Neural progenitor cell (in vitro differentiated cells): ENCODE measurements around the gene CNOT2. TPM values are rescaled to one million over a fixed set of nuclear protein-coding genes. Genes with fewer than 3 reads are reported as not detected.
"Not testable (repeated sequence)": the region's sequence is repeated elsewhere in the genome, so short reads cannot be mapped to it uniquely, and the experiment has no call there.

Experiments used
- DNase-seq: peaks from one replicate; pipeline ENCODE4 v3.0.0-alpha.2; 2016; ENCODE audit warnings: low spot score
- H2AFZ ChIP-seq: fragments of 200-600 bp; sonication (generic); replicated peaks from 2 replicates; pipeline ENCODE4 v1.6.1; 2016; ENCODE audit warnings: antibody characterized with exemption
- H3F3A ChIP-seq: fragments of 200-600 bp; sonication (generic); 2 replicates; pipeline ENCODE4 v1.6.1; 2016; ENCODE audit warnings: antibody characterized with exemption, low read depth
- H3K27ac ChIP-seq: fragments of 200-600 bp; sonication (generic); 2 replicates; pipeline ENCODE4 v1.5.1; 2016; ENCODE audit warnings: mild to moderate bottlenecking
- H3K27me3 ChIP-seq: fragments of 200-600 bp; sonication (generic); 2 replicates; pipeline ENCODE4 v1.6.1; 2016; ENCODE audit warnings: mild to moderate bottlenecking, moderate library complexity
- H3K36me3 ChIP-seq: fragments of 200-600 bp; sonication (generic); 2 replicates; pipeline ENCODE4 v1.5.1; 2016
- H3K4me1 ChIP-seq: fragments of 200-600 bp; sonication (generic); 2 replicates; pipeline ENCODE4 v1.6.1; 2016; ENCODE audit warnings: mixed run types
- H3K4me2 ChIP-seq: fragments of 200-600 bp; sonication (generic); 2 replicates; pipeline ENCODE4 v1.6.1; 2016
- H3K4me3 ChIP-seq: fragments of 200-600 bp; sonication (generic); 2 replicates; pipeline ENCODE4 v1.5.1; 2016
- H3K79me2 ChIP-seq: fragments of 200-600 bp; sonication (generic); 2 replicates; pipeline ENCODE4 v1.6.1; 2016; ENCODE audit warnings: low read depth
- H3K9ac ChIP-seq: fragments of 200-600 bp; sonication (generic); 2 replicates; pipeline ENCODE4 v1.6.1; 2016
- H3K9me3 ChIP-seq: fragments of 200-600 bp; sonication (generic); 2 replicates; pipeline ENCODE4 v1.5.1; 2016; ENCODE audit warnings: low read depth
- H4K20me1 ChIP-seq: fragments of 200-600 bp; sonication (generic); 2 replicates; pipeline ENCODE4 v1.6.1; 2016; ENCODE audit warnings: low read depth
- H3K27ac Mint-ChIP-seq: 3 replicates; pipeline ENCODE4 v1.8.0; 2021; ENCODE audit warnings: mixed read lengths
- H3K27me3 Mint-ChIP-seq: 2 replicates; pipeline ENCODE4 v1.8.0; 2022; ENCODE audit warnings: low read depth, mild to moderate bottlenecking, inconsistent platforms, moderate library complexity, mixed read lengths; ENCODE audit not compliant: insufficient read depth
- H3K36me3 Mint-ChIP-seq: 3 replicates; pipeline ENCODE4 v1.8.0; 2021; ENCODE audit warnings: mixed read lengths
- H3K4me1 Mint-ChIP-seq: 3 replicates; pipeline ENCODE4 v1.8.0; 2021; ENCODE audit warnings: mixed read lengths
- H3K4me3 Mint-ChIP-seq: 3 replicates; pipeline ENCODE4 v1.8.0; 2021; ENCODE audit warnings: mild to moderate bottlenecking, moderate library complexity, mixed read lengths
- H3K9me3 Mint-ChIP-seq: 3 replicates; pipeline ENCODE4 v1.8.0; 2020; ENCODE audit warnings: mixed read lengths
- EZH2 ChIP-seq: fragments of 200-600 bp; sonication (generic); IDR thresholded peaks from 2 replicates; pipeline ENCODE4 v1.6.1; 2017; ENCODE audit warnings: antibody characterized with exemption, mild to moderate bottlenecking, moderate library complexity
- EZH2phosphoT487 ChIP-seq: fragments of 200-600 bp; sonication (generic); IDR thresholded peaks from 2 replicates; pipeline ENCODE4 v1.6.1; 2017; ENCODE audit warnings: antibody characterized with exemption
- total RNA-seq: library from RNA; depleted of rRNA; stranded (reverse); fragments of >200 nt; gene quantifications from 2 replicates; pipeline ENCODE4 v1.2.3, GENCODE V29; 2015; ENCODE audit warnings: low replicate concordance
- TF ChIP-seq, protein P1 (sequence below): fragments of 200-600 bp; sonication (generic); IDR thresholded peaks from 2 replicates; pipeline ENCODE4 v1.5.1; 2017; ENCODE audit warnings: antibody characterized with exemption, mild to moderate bottlenecking

Gene CNOT2
- total RNA-seq, 1 donor from 2014 or later: 250 TPM

DNA sequence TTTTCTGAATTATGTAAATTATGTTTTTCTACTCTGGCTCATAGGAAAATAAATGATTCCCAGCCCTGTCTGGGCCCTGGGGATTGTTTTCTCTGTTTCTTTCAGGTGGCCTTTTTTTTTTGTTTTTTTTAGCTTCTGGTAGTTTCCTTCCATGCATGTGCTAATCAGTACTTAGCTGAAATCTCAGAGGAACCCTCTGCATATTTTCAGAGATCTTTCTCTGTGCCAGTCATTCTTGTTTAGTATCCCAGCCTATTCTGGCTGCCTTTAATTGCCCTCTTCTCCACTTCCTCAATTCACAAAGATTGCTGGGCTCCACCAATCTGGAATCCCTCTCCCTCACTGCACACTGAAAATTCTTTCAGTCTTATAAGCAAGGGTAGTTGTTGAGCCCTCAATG lies 46.9 kb downstream of the CNOT2 start:
- H3K9me3 Mint-ChIP-seq: peaks cover 25% of the 10 kb centered on the region

DNA sequence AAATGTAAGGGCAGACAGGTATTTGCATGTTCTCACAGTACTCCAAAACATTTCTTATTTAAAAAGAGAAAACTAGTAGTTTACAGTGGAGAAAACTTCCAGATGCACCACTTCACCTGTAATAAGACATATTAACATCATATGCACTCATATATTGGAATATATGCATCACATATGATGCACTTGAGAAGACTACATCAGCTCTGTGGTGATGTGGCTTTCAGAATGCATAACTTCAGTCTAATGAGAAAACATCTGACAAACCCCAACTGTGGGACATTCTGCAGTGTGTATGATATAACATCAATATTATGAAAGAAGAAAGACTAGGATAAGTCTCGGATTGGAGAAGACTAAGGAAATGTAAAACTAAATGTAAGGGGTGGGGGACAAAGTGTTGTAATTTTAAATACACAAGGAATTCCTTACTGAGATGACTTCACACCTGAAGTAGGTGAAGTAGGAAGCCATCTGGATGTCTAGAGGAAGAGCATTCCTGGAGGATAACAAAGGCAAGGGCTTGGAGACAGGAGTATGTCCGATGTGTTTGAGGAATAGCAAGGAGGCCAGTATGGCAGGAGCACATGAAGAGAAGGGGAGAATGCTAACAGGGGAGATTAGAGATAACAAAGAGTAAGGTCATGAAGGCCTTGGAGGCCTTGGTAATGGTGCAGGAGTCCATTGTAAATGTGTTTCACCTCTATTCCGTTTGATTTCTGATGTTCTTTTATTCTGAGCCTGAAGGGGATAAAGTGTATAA lies 49.0 kb downstream of the CNOT2 start:
- Mint-ChIP-seq H3K4me1 (no peaks in the 10 kb centered on the region), H3K27me3 (no peaks in the 10 kb centered on the region), H3K36me3 (peaks cover 47% of the 10 kb centered on the region), H3K4me3 (no peak overlapping the region), H3K27ac (no peak overlapping the region), H3K9me3 (peaks cover 23% of the 10 kb centered on the region)
- no peak for DNase-seq
- H3K79me2 ChIP-seq: peaks cover 99% of the 10 kb centered on the region
- H3K27me3 ChIP-seq: no peaks in the 10 kb centered on the region
- H3K4me2 ChIP-seq: no peak overlapping the region
- H3K4me3 ChIP-seq: no peak overlapping the region
- H3K9ac ChIP-seq: no peak overlapping the region
- H4K20me1 ChIP-seq: peaks cover 15% of the 10 kb centered on the region
- peaks cover 15% of the 10 kb centered on the region for H3K4me1 ChIP-seq
- no peaks in the 10 kb centered on the region for H3K9me3 ChIP-seq
- peaks cover 4% of the 10 kb centered on the region for H3K36me3 ChIP-seq
- no peaks in the 10 kb centered on the region for H3F3A ChIP-seq
- no peak overlapping the region for H3K27ac ChIP-seq
- no peak overlapping the region for H2AFZ ChIP-seq
- TF ChIP-seq, protein P1, sequence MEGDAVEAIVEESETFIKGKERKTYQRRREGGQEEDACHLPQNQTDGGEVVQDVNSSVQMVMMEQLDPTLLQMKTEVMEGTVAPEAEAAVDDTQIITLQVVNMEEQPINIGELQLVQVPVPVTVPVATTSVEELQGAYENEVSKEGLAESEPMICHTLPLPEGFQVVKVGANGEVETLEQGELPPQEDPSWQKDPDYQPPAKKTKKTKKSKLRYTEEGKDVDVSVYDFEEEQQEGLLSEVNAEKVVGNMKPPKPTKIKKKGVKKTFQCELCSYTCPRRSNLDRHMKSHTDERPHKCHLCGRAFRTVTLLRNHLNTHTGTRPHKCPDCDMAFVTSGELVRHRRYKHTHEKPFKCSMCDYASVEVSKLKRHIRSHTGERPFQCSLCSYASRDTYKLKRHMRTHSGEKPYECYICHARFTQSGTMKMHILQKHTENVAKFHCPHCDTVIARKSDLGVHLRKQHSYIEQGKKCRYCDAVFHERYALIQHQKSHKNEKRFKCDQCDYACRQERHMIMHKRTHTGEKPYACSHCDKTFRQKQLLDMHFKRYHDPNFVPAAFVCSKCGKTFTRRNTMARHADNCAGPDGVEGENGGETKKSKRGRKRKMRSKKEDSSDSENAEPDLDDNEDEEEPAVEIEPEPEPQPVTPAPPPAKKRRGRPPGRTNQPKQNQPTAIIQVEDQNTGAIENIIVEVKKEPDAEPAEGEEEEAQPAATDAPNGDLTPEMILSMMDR: no peak
- TF ChIP-seq EZH2 (no peak), EZH2phosphoT487 (no peak)

More for the DNA sequence above, 46.9 kb downstream of the CNOT2 start:
- peak overlapping the region; percentile 32 for H3K27ac ChIP-seq
- H3K9ac ChIP-seq: no peak overlapping the region
- Mint-ChIP-seq H3K27ac (no peak overlapping the region), H3K4me1 (peaks cover 6% of the 10 kb centered on the region), H3K4me3 (no peak overlapping the region), H3K36me3 (peaks cover 53% of the 10 kb centered on the region), H3K27me3 (no peaks in the 10 kb centered on the region)
- peaks cover 17% of the 10 kb centered on the region for H4K20me1 ChIP-seq
- peaks cover 15% of the 10 kb centered on the region for H3K4me1 ChIP-seq
- no peaks in the 10 kb centered on the region for H3K9me3 ChIP-seq
- no peak overlapping the region for H3K4me2 ChIP-seq
- H2AFZ ChIP-seq: no peak overlapping the region
- TF ChIP-seq EZH2phosphoT487: no peak
- TF ChIP-seq EZH2: no peak
- TF ChIP-seq, protein P1: no peak
- H3K36me3 ChIP-seq: peaks cover 2% of the 10 kb centered on the region
- H3F3A ChIP-seq: no peaks in the 10 kb centered on the region
- no peak overlapping the region for H3K4me3 ChIP-seq
- peaks cover 95% of the 10 kb centered on the region for H3K79me2 ChIP-seq
- DNase-seq: peak; percentile 4
- H3K27me3 ChIP-seq: no peaks in the 10 kb centered on the region

DNA sequence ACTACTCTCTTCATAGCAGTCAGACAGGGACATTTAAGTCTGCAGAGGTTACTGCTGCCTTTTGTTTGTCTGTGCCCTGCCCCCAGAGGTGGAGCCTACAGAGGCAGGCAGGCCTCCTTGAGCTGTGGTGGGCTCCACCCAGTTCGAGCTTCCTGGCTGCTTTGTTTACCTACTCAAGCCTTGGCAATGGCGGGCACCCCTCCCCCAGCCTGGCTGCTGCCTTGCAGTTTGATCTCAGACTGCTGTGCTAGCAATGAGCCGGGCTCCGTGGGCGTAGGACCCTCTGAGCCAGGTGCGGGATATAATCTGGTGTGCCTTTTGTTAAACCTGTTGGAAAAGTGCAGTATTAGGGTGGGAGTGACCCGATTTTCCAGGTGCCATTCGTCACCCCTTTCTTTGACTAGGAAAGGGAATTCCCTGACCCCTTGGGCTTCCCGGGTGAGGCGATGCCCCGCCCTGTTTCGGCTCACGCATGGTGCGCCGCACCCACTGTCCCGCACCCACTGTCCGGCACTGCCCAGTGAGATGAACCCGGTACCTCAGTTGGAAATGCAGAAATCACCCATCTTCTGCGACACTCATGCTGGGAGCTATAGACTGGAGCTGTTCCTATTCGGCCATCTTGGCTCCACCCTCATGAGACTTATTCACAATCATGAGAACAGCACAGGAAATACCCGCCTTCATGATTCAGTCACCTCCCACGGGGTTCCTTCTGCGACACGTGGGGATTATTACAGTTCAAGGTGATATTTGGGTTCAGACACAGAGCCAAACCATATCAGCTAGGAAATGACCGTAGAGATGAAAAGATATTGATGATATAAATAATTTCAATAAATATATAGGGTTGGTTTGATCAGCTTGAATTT lies 61.7 kb downstream of the CNOT2 start:
- not testable (repeated sequence) for H3K36me3 ChIP-seq, H3K4me3 ChIP-seq, H3K9me3 ChIP-seq, H3K27ac Mint-ChIP-seq, DNase-seq, H3F3A ChIP-seq, H3K4me1 Mint-ChIP-seq, H3K27me3 Mint-ChIP-seq, H2AFZ ChIP-seq, H3K4me1 ChIP-seq, H3K27ac ChIP-seq, H3K4me3 Mint-ChIP-seq, H3K4me2 ChIP-seq, H3K27me3 ChIP-seq, H3K9ac ChIP-seq
- Histone ChIP-seq H4K20me1 (peaks cover 14% of the 10 kb centered on the region), H3K79me2 (peaks cover 83% of the 10 kb centered on the region)
- Mint-ChIP-seq H3K9me3 (peaks cover 35% of the 10 kb centered on the region), H3K36me3 (peaks cover 46% of the 10 kb centered on the region)
